Adrenal gland (tissue), 5 donors: Measurements from ENCODE around the gene LSM4.

ENCODE experiments used
- CTCF ChIP-seq, 6 experiments: fragments of 450-650 bp in 4 of 6; fragments of 200-600 bp in 2 of 6; sonication (generic) in 1 of 6; IDR thresholded peaks; 1 replicate in 5 of 6; 2 replicates in 1 of 6; pipeline versions ENCODE4 v1.5.1 to v1.8.0; 2016 to 2021; ENCODE audit warnings: antibody characterized with exemption in 6 of 6, mild to moderate bottlenecking in 2 of 6, moderate library complexity in 1 of 6
- POLR2A ChIP-seq, 2 donors: fragments of 450-650 bp; IDR thresholded peaks; one replicate each; pipeline ENCODE4 v1.6.1; 2017; ENCODE audit warnings: antibody characterized with exemption in 2 of 2, mild to moderate bottlenecking in 2 of 2, moderate library complexity in 1 of 2
- donor health status: DM: no; HTN: no; CAD: no.

DNA sequence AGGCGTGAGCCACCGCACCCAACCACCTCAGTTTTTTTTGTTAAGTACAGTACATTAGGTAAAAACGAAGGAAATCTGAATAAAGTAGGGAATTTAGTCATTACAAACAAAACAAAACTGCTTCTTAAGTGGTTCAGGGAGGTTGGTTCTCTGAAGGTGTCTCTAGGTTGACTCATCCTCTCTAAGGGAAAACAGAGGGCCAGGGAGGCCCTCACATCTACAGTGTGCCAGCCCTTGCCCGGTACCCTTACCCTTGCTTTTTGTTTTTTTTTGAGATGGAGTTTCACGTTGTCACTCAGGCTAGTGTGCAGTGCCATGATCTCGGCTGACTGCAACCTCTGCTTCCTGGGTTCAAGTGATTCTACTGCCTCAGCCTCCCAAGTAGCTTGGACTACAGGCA is 24.3 kb downstream of the LSM4 start:
- TF ChIP-seq CTCF (IDR thresholded peaks at IDR 0.05) (no peak), POLR2A (IDR thresholded peaks at IDR 0.05) (no peak)
